GM21529 (cell line): Measurements from ENCODE around the gene ZNF174.
A peak's percentile ranks its signal among the peaks of the same experiment; 100 is the strongest.

ENCODE experiments used
- ATAC-seq: cut with Tn5 transposase; IDR thresholded peaks from one replicate; pipeline ENCODE4 v1.9.1; 2021; ENCODE audit not compliant: unreplicated experiment

The ZNF174 gene

DNA sequence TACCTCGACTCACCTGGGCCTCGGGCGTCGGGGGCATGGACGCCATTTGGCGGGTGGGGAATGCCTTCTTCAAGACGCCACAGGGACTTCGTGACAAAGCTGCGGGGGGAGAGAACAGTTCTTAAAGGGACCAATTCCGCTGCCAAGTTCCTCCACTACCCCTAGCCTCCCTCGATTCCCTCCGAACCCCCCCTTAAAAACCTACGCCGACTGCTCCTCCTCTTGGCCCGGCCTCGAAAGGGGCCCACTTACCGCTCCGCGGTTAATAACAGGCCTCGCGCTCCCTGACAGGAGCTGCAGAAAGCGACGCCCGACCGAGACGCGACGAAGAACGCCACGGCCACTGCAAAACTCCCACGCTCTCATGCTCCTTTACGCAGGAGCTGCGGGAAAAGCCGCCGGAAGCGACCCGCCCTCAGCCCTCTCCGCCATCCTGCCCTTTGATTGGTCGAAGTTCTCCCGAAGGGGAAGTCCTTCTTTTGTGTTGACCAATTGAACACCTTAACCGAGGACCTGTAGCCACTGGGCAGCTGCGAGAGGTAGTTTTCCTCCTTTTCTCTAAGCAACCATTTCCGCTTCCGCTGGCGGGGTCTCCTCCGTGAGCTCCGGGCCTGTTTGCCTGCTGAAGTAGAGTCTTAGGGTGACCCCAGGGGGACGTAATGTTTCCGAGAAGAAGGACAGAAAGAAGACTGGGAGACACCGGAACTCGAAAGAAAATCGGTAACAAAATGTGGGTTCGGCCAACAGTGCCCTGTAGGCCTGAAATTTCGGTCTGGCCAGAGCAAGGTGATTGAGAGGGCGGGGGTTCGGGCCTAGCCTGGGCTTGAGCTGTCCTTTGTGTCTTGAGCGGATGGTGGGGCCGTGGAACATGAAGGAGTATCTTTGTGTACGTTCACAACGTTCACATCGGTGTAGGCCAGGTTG, 42.4 kb downstream of the ZNF174 start, which contains the start of the genes NAA60 and ZNF597:
TSS of gene NAA60 (plus strand) at position 573 of the 924 bp plus-strand sequence. CDS start 32,548 bp downstream, outside the sequence.
TSS of gene ZNF597 (minus strand) at position 397 of the 924 bp plus-strand sequence. CDS start at position 46, 351 bp downstream.
- ATAC-seq = peak; percentile 88

DNA sequence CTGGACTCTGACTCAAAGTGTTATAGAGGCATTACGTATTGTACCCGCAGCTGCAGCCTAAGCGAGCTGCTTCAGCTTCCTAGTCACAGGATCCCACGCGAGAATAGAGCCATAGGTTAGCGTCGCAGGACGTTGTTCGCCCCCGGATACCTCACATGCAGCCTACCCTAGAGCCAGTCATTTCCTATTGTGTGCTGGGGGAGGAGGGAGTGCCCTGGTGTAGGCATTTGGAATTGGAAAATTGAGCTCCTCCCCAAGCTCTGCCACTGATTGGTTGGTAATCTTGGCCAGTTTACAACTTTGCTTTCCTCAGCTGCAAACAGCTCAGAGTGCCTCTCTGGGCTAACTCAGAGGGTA, 43.0 kb downstream of the ZNF174 start:
- peak; percentile 20 for ATAC-seq

DNA sequence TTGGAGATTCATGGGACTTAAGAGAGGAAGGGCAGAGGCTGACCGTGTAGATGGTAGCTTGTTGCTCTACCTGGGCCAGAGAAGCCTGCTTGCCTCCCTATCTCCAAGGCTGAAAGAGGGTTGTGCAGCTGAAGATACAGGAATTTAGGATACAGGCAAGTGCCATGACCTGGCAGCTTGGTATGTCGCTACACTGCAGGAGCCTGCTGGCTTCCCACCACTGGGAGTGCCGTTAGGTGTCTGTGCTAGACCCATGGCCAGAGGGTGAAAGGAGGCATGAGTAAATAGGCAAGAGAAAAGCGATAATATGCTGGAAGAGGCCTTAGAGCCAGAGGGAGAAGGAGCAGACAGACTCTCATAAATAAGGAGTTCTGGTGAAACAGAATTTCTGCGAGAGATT, 53.1 kb downstream of the ZNF174 start:
- ATAC-seq = no peak

DNA sequence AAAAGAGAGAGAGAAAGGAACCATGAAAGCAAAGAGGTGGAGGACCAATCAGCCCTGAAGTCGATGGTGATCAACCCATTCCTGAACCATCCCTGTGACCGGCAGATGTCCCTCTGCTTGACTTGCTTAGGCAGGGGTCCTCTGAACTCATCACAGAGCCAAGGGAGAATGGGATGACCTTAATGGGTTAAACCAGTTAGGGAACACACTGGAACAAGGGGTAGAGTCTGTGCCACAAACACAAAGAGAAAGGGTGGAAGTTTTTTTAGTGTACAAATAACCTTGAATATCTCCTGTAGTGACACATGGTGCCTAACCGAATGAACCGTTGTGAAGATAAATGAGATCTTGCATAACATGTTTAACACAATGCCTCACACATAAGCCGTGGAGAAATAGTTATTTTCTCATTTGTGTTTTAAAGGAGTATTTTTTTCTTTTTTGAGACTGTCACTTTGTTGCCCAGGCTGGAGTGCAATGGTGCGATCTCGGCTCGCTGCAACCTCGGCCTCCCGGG, 53.7 kb downstream of the ZNF174 start:
- no peak for ATAC-seq

DNA sequence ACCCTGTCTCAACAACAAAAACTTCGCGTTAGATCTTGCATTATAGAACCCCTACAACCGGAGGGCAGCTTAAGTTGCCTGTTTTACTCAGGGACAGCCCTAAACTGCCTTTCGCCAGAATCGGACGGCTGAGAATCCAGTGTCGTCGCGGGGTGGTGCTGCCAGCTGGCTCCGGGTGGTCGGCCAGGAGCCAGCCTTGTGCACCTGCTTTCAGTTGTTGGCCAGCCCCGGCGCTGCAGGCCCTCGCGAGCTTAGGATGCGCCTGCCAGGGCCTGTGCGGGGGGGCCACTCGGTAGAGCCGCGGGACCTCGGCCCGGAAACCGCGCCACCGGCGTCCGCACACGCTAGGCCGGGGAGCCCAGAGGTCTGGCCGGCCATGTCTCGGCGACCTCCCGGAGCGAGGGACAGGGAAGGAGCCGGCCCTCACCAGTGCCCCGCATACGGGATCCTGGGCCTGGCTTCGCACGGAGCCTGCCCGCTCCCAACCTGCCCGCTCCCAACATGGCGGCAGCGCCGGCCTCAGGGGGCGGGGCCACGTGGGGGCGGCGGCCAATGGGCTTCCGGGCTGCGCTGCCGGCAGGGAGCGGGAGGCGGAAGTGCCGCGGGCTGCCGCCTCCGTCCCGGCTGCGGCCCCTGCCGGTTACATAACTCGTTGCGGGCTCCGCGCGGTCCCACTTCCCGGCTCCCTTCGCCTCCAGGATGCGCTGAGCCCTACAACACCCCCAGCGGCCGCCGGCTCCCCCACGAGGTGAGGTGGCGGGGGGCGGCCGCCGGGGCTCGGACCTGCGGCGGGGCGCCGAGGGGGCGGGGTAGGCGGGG, 56.6 kb downstream of the ZNF174 start:
- ATAC-seq = peak; percentile 80

DNA sequence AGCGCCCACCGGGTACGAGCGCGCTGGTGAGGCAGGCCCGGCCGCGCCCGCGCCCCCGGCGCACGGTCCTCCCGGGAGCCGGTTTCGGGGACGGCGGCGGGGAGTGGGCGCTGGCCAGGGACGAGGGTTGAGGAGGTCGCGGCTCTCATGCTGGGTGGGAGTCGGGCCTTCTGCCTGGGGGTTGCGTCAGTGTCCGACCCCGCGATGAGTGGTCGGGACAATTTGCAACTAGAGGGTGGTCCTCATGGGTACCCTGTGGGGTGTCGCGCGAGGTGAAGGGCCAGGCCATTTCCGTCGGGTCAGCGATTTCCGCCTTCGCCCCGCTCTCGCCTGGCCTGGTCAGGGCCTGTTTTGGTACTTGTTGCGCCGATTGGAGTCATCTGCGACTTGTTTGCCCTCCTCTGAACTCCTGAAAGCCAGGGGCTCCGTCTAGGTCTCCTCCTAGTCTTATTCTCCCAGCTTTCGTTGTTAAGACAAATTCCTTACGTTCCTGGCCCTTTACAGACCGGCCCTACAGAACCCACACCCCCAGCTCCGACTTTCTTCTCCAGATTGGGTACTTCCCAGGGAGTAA, 57.4 kb downstream of the ZNF174 start:
- ATAC-seq = no peak

DNA sequence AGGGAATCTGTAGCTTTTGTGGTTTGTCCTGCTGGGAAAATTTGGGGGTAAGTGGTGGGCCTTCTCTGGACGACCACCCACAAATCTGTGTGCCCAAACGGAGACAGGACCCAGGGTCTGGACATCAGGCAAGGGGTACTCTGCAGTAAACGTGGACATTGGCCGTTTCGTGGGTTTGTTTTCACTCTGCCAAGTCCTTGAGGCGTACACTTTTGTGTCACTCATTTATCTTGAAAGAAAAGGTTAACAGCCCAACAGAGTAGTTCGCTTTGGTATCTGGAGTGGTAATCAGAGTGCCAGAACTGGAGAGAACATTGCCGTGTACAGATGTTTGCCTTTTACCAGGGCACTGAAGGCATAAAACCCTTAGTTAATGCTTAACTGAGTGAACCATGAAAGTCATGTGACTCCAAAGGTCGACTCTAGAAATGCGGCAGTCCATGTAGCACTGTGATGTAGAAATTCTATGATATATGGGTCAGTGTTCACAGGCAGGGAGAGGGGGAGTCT, 57.9 kb downstream of the ZNF174 start:
- ATAC-seq = no peak
